ENCODE results near the gene BTBD6. TPM values are rescaled to one million over a fixed set of nuclear protein-coding genes. Genes with fewer than 3 reads are reported as not detected.

The BTBD6 gene
- 52.2 TPM for total RNA-seq

- peak; percentile 96 to 97 for DNase-seq (ENCODE audit: low spot score in 2 of 2)
- no peak for FAIRE-seq
These were observed at the start of gene BTBD6 for GRCh38 chr14:105248368-105249181. BTBD6 (plus strand) TSS chr14:105248533; CDS start chr14:105248712, 179 bp downstream.

GRCh38 chr14:105198588-105198987 lies 49.7 kb upstream of the BTBD6 start:
- DNase-seq (ENCODE audit: low spot score in 2 of 2) (no peak), FAIRE-seq (no peak)

- no peak for FAIRE-seq
- DNase-seq (ENCODE audit: low spot score in 2 of 2): no peak
These were observed 49.2 kb upstream of the BTBD6 start for GRCh38 chr14:105199093-105199492.

GRCh38 chr14:105200074-105200473 lies 48.3 kb upstream of the BTBD6 start:
- no peak for FAIRE-seq

GRCh38 chr14:105200641-105201040 lies 47.7 kb upstream of the BTBD6 start:
- FAIRE-seq: no peak
- no peak for DNase-seq (ENCODE audit: low spot score in 2 of 2)

More at GRCh38 chr14:105200074-105200473, 48.3 kb upstream of the BTBD6 start:
- no peak for DNase-seq (ENCODE audit: low spot score in 2 of 2)

GRCh38 chr14:105201156-105201924 lies 47.0 kb upstream of the BTBD6 start:
- DNase-seq (ENCODE audit: low spot score in 2 of 2): no peak
- no peak for FAIRE-seq

GRCh38 chr14:105201925-105202513 lies 46.3 kb upstream of the BTBD6 start:
- DNase-seq (ENCODE audit: low spot score in 2 of 2) (no peak), FAIRE-seq (no peak)

GRCh38 chr14:105203057-105203531 lies 45.2 kb upstream of the BTBD6 start:
- no peak for FAIRE-seq
- peak; percentile 85 to 93 for DNase-seq (ENCODE audit: low spot score in 2 of 2)

- no peak for FAIRE-seq
These were observed 44.6 kb upstream of the BTBD6 start for GRCh38 chr14:105203701-105204100.

GRCh38 chr14:105204206-105204930 lies 44.0 kb upstream of the BTBD6 start:
- peak; percentile 76 to 85 for DNase-seq (ENCODE audit: low spot score in 2 of 2)
- no peak for FAIRE-seq

More at GRCh38 chr14:105203701-105204100, 44.6 kb upstream of the BTBD6 start:
- no peak for DNase-seq (ENCODE audit: low spot score in 2 of 2)

GRCh38 chr14:105204931-105205672 lies 43.2 kb upstream of the BTBD6 start:
- FAIRE-seq (no peak), DNase-seq (ENCODE audit: low spot score in 2 of 2) (no peak)

- FAIRE-seq: no peak
- no peak for DNase-seq (ENCODE audit: low spot score in 2 of 2)
These were observed 42.6 kb upstream of the BTBD6 start for GRCh38 chr14:105205673-105206208.

GRCh38 chr14:105206873-105207272 lies 41.5 kb upstream of the BTBD6 start:
- DNase-seq (ENCODE audit: low spot score in 2 of 2) (no peak), FAIRE-seq (no peak)

GRCh38 chr14:105207460-105207901 lies 40.9 kb upstream of the BTBD6 start:
- peak in 1 of 2 donors; percentile 63 for DNase-seq (ENCODE audit: low spot score in 2 of 2)

GRCh38 chr14:105207996-105208737 lies 40.2 kb upstream of the BTBD6 start:
- FAIRE-seq: no peak
- DNase-seq (ENCODE audit: low spot score in 2 of 2): no peak

More at GRCh38 chr14:105207460-105207901, 40.9 kb upstream of the BTBD6 start:
- no peak for FAIRE-seq

- no peak for DNase-seq (ENCODE audit: low spot score in 2 of 2)
- no peak for FAIRE-seq
These were observed 39.6 kb upstream of the BTBD6 start for GRCh38 chr14:105208738-105209075.

- DNase-seq (ENCODE audit: low spot score in 2 of 2): no peak
- FAIRE-seq: no peak
These were observed 39.2 kb upstream of the BTBD6 start for GRCh38 chr14:105209091-105209490.

GRCh38 chr14:105209646-105210045 lies 38.7 kb upstream of the BTBD6 start:
- DNase-seq (ENCODE audit: low spot score in 2 of 2) (no peak), FAIRE-seq (no peak)
